OCI-LY7 (cell line): ENCODE measurements around the gene PAK5.

Source experiments
- EZH2phosphoT487 ChIP-seq: fragments of 200-600 bp; sonication (generic); IDR thresholded peaks from 2 replicates; pipeline ENCODE4 v1.6.1; 2018; ENCODE audit warnings: low read depth, borderline replicate concordance, mild to moderate bottlenecking, mixed run types, antibody characterized with exemption, low read length, moderate library complexity, mixed read lengths
- TF ChIP-seq, protein P1 (sequence below): fragments of 200-600 bp; sonication (generic); conservative IDR thresholded peaks from 2 replicates; pipeline ENCODE4 v1.5.1; 2014; ENCODE audit warnings: mild to moderate bottlenecking, antibody characterized with exemption, low read length, moderate library complexity, mixed read lengths

DNA sequence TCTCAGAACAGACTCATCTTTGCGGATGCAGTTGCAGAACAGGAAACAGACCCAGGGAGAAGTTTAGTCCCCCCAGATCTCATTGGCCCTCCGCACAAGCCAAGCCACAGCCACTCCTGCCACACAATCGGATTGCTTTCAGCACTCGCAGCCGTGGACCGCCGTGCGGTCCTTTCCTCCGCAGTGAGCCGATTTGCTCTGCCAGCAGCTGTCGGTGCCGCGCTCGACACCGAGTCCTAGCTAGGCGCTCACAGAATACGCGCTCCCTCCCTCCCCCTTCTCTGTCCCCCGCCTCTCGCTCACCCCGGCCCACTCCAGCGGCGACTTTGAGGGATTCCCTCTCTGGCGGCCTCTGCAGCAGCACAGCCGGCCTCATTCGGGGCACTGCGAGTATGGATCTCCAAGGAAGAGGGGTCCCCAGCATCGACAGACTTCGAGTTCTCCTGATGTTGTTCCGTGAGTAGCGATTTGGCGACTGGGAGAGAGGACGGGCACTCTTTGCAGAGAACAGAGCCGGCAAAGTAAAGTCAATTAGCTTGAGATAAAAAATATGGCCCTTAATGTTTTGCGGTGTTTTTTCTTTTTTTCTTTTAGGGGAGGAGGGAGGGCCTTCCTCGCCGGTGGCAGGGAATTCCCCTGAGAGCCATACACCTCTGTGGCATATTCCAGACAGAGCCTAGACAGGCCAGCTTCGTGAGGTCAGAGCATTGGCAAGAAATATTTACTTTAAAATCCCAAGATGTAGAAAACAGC lies 324.2 kb downstream of the PAK5 start, which contains the start of gene LAMP5:
- no peak for TF ChIP-seq EZH2phosphoT487
- TF ChIP-seq, protein P1, sequence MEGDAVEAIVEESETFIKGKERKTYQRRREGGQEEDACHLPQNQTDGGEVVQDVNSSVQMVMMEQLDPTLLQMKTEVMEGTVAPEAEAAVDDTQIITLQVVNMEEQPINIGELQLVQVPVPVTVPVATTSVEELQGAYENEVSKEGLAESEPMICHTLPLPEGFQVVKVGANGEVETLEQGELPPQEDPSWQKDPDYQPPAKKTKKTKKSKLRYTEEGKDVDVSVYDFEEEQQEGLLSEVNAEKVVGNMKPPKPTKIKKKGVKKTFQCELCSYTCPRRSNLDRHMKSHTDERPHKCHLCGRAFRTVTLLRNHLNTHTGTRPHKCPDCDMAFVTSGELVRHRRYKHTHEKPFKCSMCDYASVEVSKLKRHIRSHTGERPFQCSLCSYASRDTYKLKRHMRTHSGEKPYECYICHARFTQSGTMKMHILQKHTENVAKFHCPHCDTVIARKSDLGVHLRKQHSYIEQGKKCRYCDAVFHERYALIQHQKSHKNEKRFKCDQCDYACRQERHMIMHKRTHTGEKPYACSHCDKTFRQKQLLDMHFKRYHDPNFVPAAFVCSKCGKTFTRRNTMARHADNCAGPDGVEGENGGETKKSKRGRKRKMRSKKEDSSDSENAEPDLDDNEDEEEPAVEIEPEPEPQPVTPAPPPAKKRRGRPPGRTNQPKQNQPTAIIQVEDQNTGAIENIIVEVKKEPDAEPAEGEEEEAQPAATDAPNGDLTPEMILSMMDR, result no peak
